H9 (cell line): Measurements from ENCODE around the gene GANAB. TPM values are rescaled to one million over a fixed set of nuclear protein-coding genes. Genes with fewer than 3 reads are reported as not detected.

Source experiments
- DNase-seq: peaks from one replicate; pipeline ENCODE4 v3.0.0-alpha.2; 2017
- H2AFZ ChIP-seq: one replicate; pipeline ENCODE4 v1.6.1; 2013; ENCODE audit warnings: mild to moderate bottlenecking, low read length, control low read depth, moderate library complexity
- H2AK5ac ChIP-seq: 2 replicates; pipeline ENCODE4 v1.6.1; 2013; ENCODE audit warnings: low read length, control low read depth, mixed read lengths; ENCODE audit not compliant: insufficient read length
- H2BK120ac ChIP-seq: one replicate; pipeline ENCODE4 v1.6.1; 2013; ENCODE audit warnings: low read depth, mild to moderate bottlenecking, low read length, control low read depth, inconsistent platforms; ENCODE audit not compliant: poor library complexity, severe bottlenecking
- H2BK12ac ChIP-seq: 2 replicates; pipeline ENCODE4 v1.6.1; 2013; ENCODE audit warnings: low read length, control low read depth, mixed read lengths, low read depth; ENCODE audit not compliant: insufficient read length
- H2BK15ac ChIP-seq: 2 replicates; pipeline ENCODE4 v1.6.1; 2013; ENCODE audit warnings: low read depth, low read length, control low read depth
- H2BK20ac ChIP-seq: one replicate; pipeline ENCODE4 v1.6.1; 2013; ENCODE audit warnings: low read depth, mild to moderate bottlenecking, low read length, control low read depth, inconsistent platforms; ENCODE audit not compliant: poor library complexity, severe bottlenecking
- H2BK5ac ChIP-seq: 2 replicates; pipeline ENCODE4 v1.6.1; 2013; ENCODE audit warnings: low read length, control low read depth, mixed read lengths; ENCODE audit not compliant: insufficient read length
- H3K14ac ChIP-seq: 2 replicates; pipeline ENCODE4 v1.6.1; 2013; ENCODE audit warnings: low read length, control low read depth; ENCODE audit not compliant: insufficient read depth
- H3K18ac ChIP-seq: 2 replicates; pipeline ENCODE4 v1.6.1; 2013; ENCODE audit warnings: low read depth, mild to moderate bottlenecking, mixed read lengths, low read length, control low read depth; ENCODE audit not compliant: insufficient read length
- H3K23ac ChIP-seq: 2 replicates; pipeline ENCODE4 v1.6.1; 2013; ENCODE audit warnings: low read length, control low read depth, mixed read lengths, low read depth; ENCODE audit not compliant: insufficient read length
- H3K23me2 ChIP-seq: 2 replicates; pipeline ENCODE4 v1.6.1; 2013; ENCODE audit warnings: low read depth, mild to moderate bottlenecking, mixed read lengths, low read length, control low read depth; ENCODE audit not compliant: insufficient read length, poor library complexity, severe bottlenecking
- H3K27ac ChIP-seq: 2 replicates; pipeline ENCODE4 v1.5.1; 2013; ENCODE audit warnings: low read length, control low read depth, mixed read lengths, low read depth; ENCODE audit not compliant: insufficient read length
- H3K27me3 ChIP-seq: 2 replicates; pipeline ENCODE4 v1.6.1; 2013; ENCODE audit warnings: low read length, control low read depth, inconsistent platforms; ENCODE audit not compliant: insufficient read depth
- H3K4ac ChIP-seq: 2 replicates; pipeline ENCODE4 v1.6.1; 2013; ENCODE audit warnings: low read depth, mild to moderate bottlenecking, control low read depth, inconsistent platforms, low read length, moderate library complexity
- H3K4me1 ChIP-seq: 2 replicates; pipeline ENCODE4 v1.6.1; 2013; ENCODE audit warnings: low read length, control low read depth, inconsistent platforms; ENCODE audit not compliant: insufficient read depth
- H3K4me2 ChIP-seq: 2 replicates; pipeline ENCODE4 v1.6.1; 2013; ENCODE audit warnings: low read length, control low read depth, mixed read lengths; ENCODE audit not compliant: insufficient read length, insufficient read depth
- H3K56ac ChIP-seq: 2 replicates; pipeline ENCODE4 v1.6.1; 2013; ENCODE audit warnings: low read depth, mild to moderate bottlenecking, mixed read lengths, low read length, control low read depth; ENCODE audit not compliant: insufficient read length
- H3K79me1 ChIP-seq: 2 replicates; pipeline ENCODE4 v1.6.1; 2013; ENCODE audit warnings: low read depth, mild to moderate bottlenecking, moderate library complexity, low read length, control low read depth, inconsistent platforms; ENCODE audit not compliant: insufficient read depth, poor library complexity, severe bottlenecking
- H3K79me2 ChIP-seq: 2 replicates; pipeline ENCODE4 v1.6.1; 2013; ENCODE audit warnings: low read length, control low read depth, inconsistent platforms; ENCODE audit not compliant: insufficient read depth
- H3K9ac ChIP-seq: 2 replicates; pipeline ENCODE4 v1.6.1; 2013; ENCODE audit warnings: low read length, control low read depth, mixed read lengths; ENCODE audit not compliant: insufficient read length; ENCODE audit errors: extremely low read depth
- H3K9me3 ChIP-seq: one replicate; pipeline ENCODE4 v1.6.1; 2013; ENCODE audit warnings: low read depth, low read length, inconsistent platforms; ENCODE audit not compliant: control insufficient read depth
- H3T11ph ChIP-seq: one replicate; pipeline ENCODE4 v1.6.1; 2013; ENCODE audit warnings: mild to moderate bottlenecking, low read length, control low read depth, inconsistent platforms
- H4K20me1 ChIP-seq: one replicate; pipeline ENCODE4 v1.6.1; 2013; ENCODE audit not compliant: control insufficient read depth, insufficient read length, insufficient read depth
- H4K5ac ChIP-seq: 2 replicates; pipeline ENCODE4 v1.6.1; 2013; ENCODE audit warnings: low read depth, mild to moderate bottlenecking, mixed read lengths, low read length, control low read depth; ENCODE audit not compliant: insufficient read length
- H4K8ac ChIP-seq: replicated peaks from 2 replicates; pipeline ENCODE4 v1.6.1; 2013; ENCODE audit warnings: low read length, control low read depth, mixed read lengths, low read depth; ENCODE audit not compliant: insufficient read length
- H4K91ac ChIP-seq: 2 replicates; pipeline ENCODE4 v1.6.1; 2013; ENCODE audit warnings: low read depth, mild to moderate bottlenecking, moderate library complexity, mixed read lengths, low read length, control low read depth; ENCODE audit not compliant: insufficient read length
- H3K27ac Mint-ChIP-seq, 3 experiments: 2 replicates in 2 of 3; 3 replicates in 1 of 3; pipeline ENCODE4 v1.8.0; 2020 to 2021; ENCODE audit warnings: mixed read lengths in 3 of 3, mild to moderate bottlenecking in 1 of 3, moderate library complexity in 1 of 3
- H3K27me3 Mint-ChIP-seq: 2 replicates; pipeline ENCODE4 v1.8.0; 2021; ENCODE audit warnings: low read depth, mild to moderate bottlenecking, moderate library complexity, mixed read lengths
- H3K36me3 Mint-ChIP-seq, 3 experiments: 2 replicates in 2 of 3; 3 replicates in 1 of 3; pipeline ENCODE4 v1.8.0; 2020 to 2021; ENCODE audit warnings: low read depth in 3 of 3, mixed read lengths in 3 of 3; ENCODE audit not compliant: insufficient read depth in 1 of 3
- H3K4me1 Mint-ChIP-seq, 2 experiments: 2 replicates each; pipeline ENCODE4 v1.8.0; 2020; ENCODE audit warnings: mixed read lengths in 2 of 2
- H3K4me3 Mint-ChIP-seq, 2 experiments: 2 replicates in 1 of 2; 3 replicates in 1 of 2; pipeline ENCODE4 v1.8.0; 2020 to 2021; ENCODE audit warnings: mild to moderate bottlenecking in 2 of 2, mixed read lengths in 2 of 2, moderate library complexity in 1 of 2
- H3K9me3 Mint-ChIP-seq, 2 experiments: 2 replicates in 1 of 2; 3 replicates in 1 of 2; pipeline ENCODE4 v1.8.0; 2020; ENCODE audit warnings: mild to moderate bottlenecking in 2 of 2, mixed read lengths in 2 of 2, moderate library complexity in 1 of 2
- WGBS: extraction: QIAGEN DNeasy Blood & Tissue Kit; methylation state at CpG from one replicate; pipeline ENCODE4 v1.1.7; 2013; ENCODE audit warnings: missing lambda C conversion rate, low lambda C conversion rate, mixed read lengths; ENCODE audit not compliant: insufficient read length; ENCODE audit errors: extremely low coverage; 5-methylcytosine and 5-hydroxymethylcytosine counted together
- total RNA-seq: library from RNA; stranded (reverse); gene quantifications from 2 replicates; pipeline ENCODE4 v1.2.1, GENCODE V29; 2021
- TF ChIP-seq, protein P1 (sequence below): fragments of 200-600 bp; sonication (generic); conservative IDR thresholded peaks from 3 replicates; pipeline ENCODE4 v1.8.0; 2021; ENCODE audit warnings: antibody characterized with exemption, mild to moderate bottlenecking

GANAB gene
- total RNA-seq, 1 experiment from 2014 or later = 387 TPM

DNA sequence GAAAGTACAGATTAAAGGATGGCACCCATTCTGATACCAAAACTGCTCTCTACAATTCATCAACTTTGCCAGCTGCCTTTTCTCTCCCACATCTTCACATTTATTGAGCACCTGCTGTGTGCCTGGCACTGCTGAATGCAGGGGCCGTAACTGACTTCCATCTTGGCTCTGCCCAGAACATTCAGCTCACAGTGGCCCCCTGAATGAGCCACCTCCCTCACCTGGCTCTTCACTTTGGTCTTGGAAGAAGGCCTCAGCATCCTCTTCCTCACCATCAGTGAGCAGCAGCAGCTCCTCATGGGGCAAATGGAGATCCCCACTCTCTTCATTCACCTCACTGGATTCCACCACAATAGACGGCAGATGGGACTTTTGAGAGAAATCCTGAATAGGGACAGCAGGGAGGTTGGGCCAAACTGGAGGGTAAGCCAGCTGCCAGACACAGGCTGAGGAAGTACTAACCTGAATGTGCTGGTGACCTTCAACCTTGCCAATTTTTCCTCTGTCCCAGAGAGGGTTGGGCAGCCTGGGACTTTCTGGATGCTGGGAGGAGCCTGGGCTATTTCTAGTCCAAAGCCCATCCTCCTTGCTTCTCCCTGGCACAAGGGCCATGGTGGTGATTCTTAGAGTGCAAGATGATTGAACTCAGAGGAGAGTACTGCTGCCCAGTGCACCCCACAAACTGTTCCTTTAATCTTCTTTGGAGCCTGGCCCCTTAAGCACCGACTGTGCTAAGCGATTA, 23.2 kb upstream of the GANAB start:
- no peaks in the 10 kb centered on the region for H3K79me1 ChIP-seq
- no peak overlapping the region for H4K91ac ChIP-seq
- H4K8ac ChIP-seq = no peak overlapping the region
- no peak overlapping the region for H3K4ac ChIP-seq
- H3K18ac ChIP-seq = no peak overlapping the region
- no peaks in the 10 kb centered on the region for H3K27me3 ChIP-seq
- H3K36me3 Mint-ChIP-seq = peaks cover 23 to 46% (median 32%) of the 10 kb centered on the region in 3 experiments
- H3K27ac ChIP-seq = no peak overlapping the region
- H2AK5ac ChIP-seq = no peak overlapping the region
- no peak overlapping the region for H2AFZ ChIP-seq
- no peak overlapping the region for H2BK20ac ChIP-seq
- H4K5ac ChIP-seq = no peak overlapping the region
- no peaks in the 10 kb centered on the region for H3K9me3 ChIP-seq
- peaks cover 2% of the 10 kb centered on the region; the same call in 1 of the 2 replicates for H3K4me1 ChIP-seq
- H3T11ph ChIP-seq = no peak overlapping the region
- peaks cover 3% of the 10 kb centered on the region; the same call in 1 of the 2 replicates for H3K79me2 ChIP-seq
- peak overlapping the region; percentile 11 to 89 (median 86); a peak in 5 of 7 replicates for H3K27ac Mint-ChIP-seq
- peaks cover 25 to 35% of the 10 kb centered on the region in 2 experiments for H3K4me1 Mint-ChIP-seq
- H3K4me3 Mint-ChIP-seq = peak overlapping the region in 1 of 2 experiments; percentile 92; a peak in 3 of 5 replicates
- no peak overlapping the region for H3K4me2 ChIP-seq
- peaks cover 17% of the 10 kb centered on the region for H3K23me2 ChIP-seq
- no peaks in the 10 kb centered on the region; the same call in none of the 2 replicates for H3K27me3 Mint-ChIP-seq
- H3K23ac ChIP-seq = no peak overlapping the region
- H3K9me3 Mint-ChIP-seq = no peaks in the 10 kb centered on the region; a peak in 1 of 5 replicates
- H3K9ac ChIP-seq = no peak overlapping the region
- H2BK5ac ChIP-seq = no peak overlapping the region
- no peak overlapping the region for H2BK12ac ChIP-seq
- H2BK120ac ChIP-seq = no peak overlapping the region
- H2BK15ac ChIP-seq = no peak overlapping the region
- no peak overlapping the region for H3K56ac ChIP-seq
- no CpG with 5 or more reads among the region's 4 CpGs for WGBS
- no peaks in the 10 kb centered on the region for H4K20me1 ChIP-seq
- H3K14ac ChIP-seq = no peak overlapping the region
- no peak for DNase-seq
- TF ChIP-seq, protein P1, sequence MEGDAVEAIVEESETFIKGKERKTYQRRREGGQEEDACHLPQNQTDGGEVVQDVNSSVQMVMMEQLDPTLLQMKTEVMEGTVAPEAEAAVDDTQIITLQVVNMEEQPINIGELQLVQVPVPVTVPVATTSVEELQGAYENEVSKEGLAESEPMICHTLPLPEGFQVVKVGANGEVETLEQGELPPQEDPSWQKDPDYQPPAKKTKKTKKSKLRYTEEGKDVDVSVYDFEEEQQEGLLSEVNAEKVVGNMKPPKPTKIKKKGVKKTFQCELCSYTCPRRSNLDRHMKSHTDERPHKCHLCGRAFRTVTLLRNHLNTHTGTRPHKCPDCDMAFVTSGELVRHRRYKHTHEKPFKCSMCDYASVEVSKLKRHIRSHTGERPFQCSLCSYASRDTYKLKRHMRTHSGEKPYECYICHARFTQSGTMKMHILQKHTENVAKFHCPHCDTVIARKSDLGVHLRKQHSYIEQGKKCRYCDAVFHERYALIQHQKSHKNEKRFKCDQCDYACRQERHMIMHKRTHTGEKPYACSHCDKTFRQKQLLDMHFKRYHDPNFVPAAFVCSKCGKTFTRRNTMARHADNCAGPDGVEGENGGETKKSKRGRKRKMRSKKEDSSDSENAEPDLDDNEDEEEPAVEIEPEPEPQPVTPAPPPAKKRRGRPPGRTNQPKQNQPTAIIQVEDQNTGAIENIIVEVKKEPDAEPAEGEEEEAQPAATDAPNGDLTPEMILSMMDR = no peak
